H9 (cell line): ENCODE measurements around the gene URI1. TPM values are rescaled to one million over a fixed set of nuclear protein-coding genes. Genes with fewer than 3 reads are reported as not detected.

Source experiments
- DNase-seq: peaks from one replicate; pipeline ENCODE4 v3.0.0-alpha.2; 2017
- H2AFZ ChIP-seq: one replicate; pipeline ENCODE4 v1.6.1; 2013; ENCODE audit warnings: mild to moderate bottlenecking, low read length, control low read depth, moderate library complexity
- H2AK5ac ChIP-seq: 2 replicates; pipeline ENCODE4 v1.6.1; 2013; ENCODE audit warnings: low read length, control low read depth, mixed read lengths; ENCODE audit not compliant: insufficient read length
- H2BK120ac ChIP-seq: one replicate; pipeline ENCODE4 v1.6.1; 2013; ENCODE audit warnings: low read depth, mild to moderate bottlenecking, low read length, control low read depth, inconsistent platforms; ENCODE audit not compliant: poor library complexity, severe bottlenecking
- H2BK12ac ChIP-seq: 2 replicates; pipeline ENCODE4 v1.6.1; 2013; ENCODE audit warnings: low read length, control low read depth, mixed read lengths, low read depth; ENCODE audit not compliant: insufficient read length
- H2BK15ac ChIP-seq: 2 replicates; pipeline ENCODE4 v1.6.1; 2013; ENCODE audit warnings: low read depth, low read length, control low read depth
- H2BK20ac ChIP-seq: one replicate; pipeline ENCODE4 v1.6.1; 2013; ENCODE audit warnings: low read depth, mild to moderate bottlenecking, low read length, control low read depth, inconsistent platforms; ENCODE audit not compliant: poor library complexity, severe bottlenecking
- H2BK5ac ChIP-seq: 2 replicates; pipeline ENCODE4 v1.6.1; 2013; ENCODE audit warnings: low read length, control low read depth, mixed read lengths; ENCODE audit not compliant: insufficient read length
- H3K14ac ChIP-seq: 2 replicates; pipeline ENCODE4 v1.6.1; 2013; ENCODE audit warnings: low read length, control low read depth; ENCODE audit not compliant: insufficient read depth
- H3K18ac ChIP-seq: 2 replicates; pipeline ENCODE4 v1.6.1; 2013; ENCODE audit warnings: low read depth, mild to moderate bottlenecking, mixed read lengths, low read length, control low read depth; ENCODE audit not compliant: insufficient read length
- H3K23ac ChIP-seq: 2 replicates; pipeline ENCODE4 v1.6.1; 2013; ENCODE audit warnings: low read length, control low read depth, mixed read lengths, low read depth; ENCODE audit not compliant: insufficient read length
- H3K23me2 ChIP-seq: 2 replicates; pipeline ENCODE4 v1.6.1; 2013; ENCODE audit warnings: low read depth, mild to moderate bottlenecking, mixed read lengths, low read length, control low read depth; ENCODE audit not compliant: insufficient read length, poor library complexity, severe bottlenecking
- H3K27ac ChIP-seq: 2 replicates; pipeline ENCODE4 v1.5.1; 2013; ENCODE audit warnings: low read length, control low read depth, mixed read lengths, low read depth; ENCODE audit not compliant: insufficient read length
- H3K27me3 ChIP-seq: 2 replicates; pipeline ENCODE4 v1.6.1; 2013; ENCODE audit warnings: low read length, control low read depth, inconsistent platforms; ENCODE audit not compliant: insufficient read depth
- H3K4ac ChIP-seq: 2 replicates; pipeline ENCODE4 v1.6.1; 2013; ENCODE audit warnings: low read depth, mild to moderate bottlenecking, control low read depth, inconsistent platforms, low read length, moderate library complexity
- H3K4me1 ChIP-seq: 2 replicates; pipeline ENCODE4 v1.6.1; 2013; ENCODE audit warnings: low read length, control low read depth, inconsistent platforms; ENCODE audit not compliant: insufficient read depth
- H3K4me2 ChIP-seq: 2 replicates; pipeline ENCODE4 v1.6.1; 2013; ENCODE audit warnings: low read length, control low read depth, mixed read lengths; ENCODE audit not compliant: insufficient read length, insufficient read depth
- H3K56ac ChIP-seq: 2 replicates; pipeline ENCODE4 v1.6.1; 2013; ENCODE audit warnings: low read depth, mild to moderate bottlenecking, mixed read lengths, low read length, control low read depth; ENCODE audit not compliant: insufficient read length
- H3K79me1 ChIP-seq: 2 replicates; pipeline ENCODE4 v1.6.1; 2013; ENCODE audit warnings: low read depth, mild to moderate bottlenecking, moderate library complexity, low read length, control low read depth, inconsistent platforms; ENCODE audit not compliant: insufficient read depth, poor library complexity, severe bottlenecking
- H3K79me2 ChIP-seq: 2 replicates; pipeline ENCODE4 v1.6.1; 2013; ENCODE audit warnings: low read length, control low read depth, inconsistent platforms; ENCODE audit not compliant: insufficient read depth
- H3K9ac ChIP-seq: 2 replicates; pipeline ENCODE4 v1.6.1; 2013; ENCODE audit warnings: low read length, control low read depth, mixed read lengths; ENCODE audit not compliant: insufficient read length; ENCODE audit errors: extremely low read depth
- H3K9me3 ChIP-seq: one replicate; pipeline ENCODE4 v1.6.1; 2013; ENCODE audit warnings: low read depth, low read length, inconsistent platforms; ENCODE audit not compliant: control insufficient read depth
- H3T11ph ChIP-seq: one replicate; pipeline ENCODE4 v1.6.1; 2013; ENCODE audit warnings: mild to moderate bottlenecking, low read length, control low read depth, inconsistent platforms
- H4K20me1 ChIP-seq: one replicate; pipeline ENCODE4 v1.6.1; 2013; ENCODE audit not compliant: control insufficient read depth, insufficient read length, insufficient read depth
- H4K5ac ChIP-seq: 2 replicates; pipeline ENCODE4 v1.6.1; 2013; ENCODE audit warnings: low read depth, mild to moderate bottlenecking, mixed read lengths, low read length, control low read depth; ENCODE audit not compliant: insufficient read length
- H4K8ac ChIP-seq: replicated peaks from 2 replicates; pipeline ENCODE4 v1.6.1; 2013; ENCODE audit warnings: low read length, control low read depth, mixed read lengths, low read depth; ENCODE audit not compliant: insufficient read length
- H4K91ac ChIP-seq: 2 replicates; pipeline ENCODE4 v1.6.1; 2013; ENCODE audit warnings: low read depth, mild to moderate bottlenecking, moderate library complexity, mixed read lengths, low read length, control low read depth; ENCODE audit not compliant: insufficient read length
- H3K27ac Mint-ChIP-seq, 3 experiments: 2 replicates in 2 of 3; 3 replicates in 1 of 3; pipeline ENCODE4 v1.8.0; 2020 to 2021; ENCODE audit warnings: mixed read lengths in 3 of 3, mild to moderate bottlenecking in 1 of 3, moderate library complexity in 1 of 3
- H3K27me3 Mint-ChIP-seq: 2 replicates; pipeline ENCODE4 v1.8.0; 2021; ENCODE audit warnings: low read depth, mild to moderate bottlenecking, moderate library complexity, mixed read lengths
- H3K36me3 Mint-ChIP-seq, 3 experiments: 2 replicates in 2 of 3; 3 replicates in 1 of 3; pipeline ENCODE4 v1.8.0; 2020 to 2021; ENCODE audit warnings: low read depth in 3 of 3, mixed read lengths in 3 of 3; ENCODE audit not compliant: insufficient read depth in 1 of 3
- H3K4me1 Mint-ChIP-seq, 2 experiments: 2 replicates each; pipeline ENCODE4 v1.8.0; 2020; ENCODE audit warnings: mixed read lengths in 2 of 2
- H3K4me3 Mint-ChIP-seq, 2 experiments: 2 replicates in 1 of 2; 3 replicates in 1 of 2; pipeline ENCODE4 v1.8.0; 2020 to 2021; ENCODE audit warnings: mild to moderate bottlenecking in 2 of 2, mixed read lengths in 2 of 2, moderate library complexity in 1 of 2
- H3K9me3 Mint-ChIP-seq, 2 experiments: 2 replicates in 1 of 2; 3 replicates in 1 of 2; pipeline ENCODE4 v1.8.0; 2020; ENCODE audit warnings: mild to moderate bottlenecking in 2 of 2, mixed read lengths in 2 of 2, moderate library complexity in 1 of 2
- WGBS: extraction: QIAGEN DNeasy Blood & Tissue Kit; methylation state at CpG from one replicate; pipeline ENCODE4 v1.1.7; 2013; ENCODE audit warnings: missing lambda C conversion rate, low lambda C conversion rate, mixed read lengths; ENCODE audit not compliant: insufficient read length; ENCODE audit errors: extremely low coverage; 5-methylcytosine and 5-hydroxymethylcytosine counted together
- total RNA-seq: library from RNA; stranded (reverse); gene quantifications from 2 replicates; pipeline ENCODE4 v1.2.1, GENCODE V29; 2021
- TF ChIP-seq, protein P1 (sequence below): fragments of 200-600 bp; sonication (generic); conservative IDR thresholded peaks from 3 replicates; pipeline ENCODE4 v1.8.0; 2021; ENCODE audit warnings: antibody characterized with exemption, mild to moderate bottlenecking

Gene URI1
- total RNA-seq, 1 experiment from 2014 or later: 54.3 TPM

DNA sequence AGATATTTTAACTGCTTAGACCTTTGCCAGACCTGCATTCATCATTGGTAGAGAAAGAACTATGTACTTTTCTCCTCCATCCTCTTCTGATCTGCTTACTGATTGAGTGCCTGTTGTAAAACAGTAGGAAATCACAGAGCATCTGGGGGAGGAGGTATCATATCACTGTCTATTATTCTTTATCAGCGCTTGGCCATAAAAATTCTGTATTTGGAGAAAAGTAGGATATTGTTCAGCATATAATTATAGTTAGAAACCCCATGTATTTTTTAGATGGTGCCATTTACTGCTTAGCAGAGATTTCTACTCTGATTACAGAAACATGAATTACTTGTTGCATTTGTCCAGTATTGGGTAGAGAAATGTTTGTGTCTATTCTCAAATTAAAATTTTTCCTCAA lies 62.4 kb downstream of the URI1 start:
- Histone ChIP-seq H3K79me1 (peaks cover 3% of the 10 kb centered on the region), H2BK20ac (no peak overlapping the region), H3K9ac (no peak overlapping the region), H3K79me2 (no peaks in the 10 kb centered on the region; the same call in 1 of the 2 replicates), H3K18ac (no peak overlapping the region), H3K23ac (no peak overlapping the region), H2AK5ac (no peak overlapping the region), H2BK15ac (no peak overlapping the region), H4K5ac (no peak overlapping the region), H3K14ac (no peak overlapping the region), H3K27me3 (no peaks in the 10 kb centered on the region), H2AFZ (no peak overlapping the region), H3T11ph (no peak overlapping the region), H2BK5ac (no peak overlapping the region), H3K56ac (no peak overlapping the region), H4K20me1 (no peaks in the 10 kb centered on the region), H4K8ac (no peak overlapping the region), H2BK12ac (no peak overlapping the region), H3K27ac (no peak overlapping the region), H4K91ac (no peak overlapping the region), H3K23me2 (no peaks in the 10 kb centered on the region), H3K4me2 (no peak overlapping the region), H3K4ac (no peak overlapping the region), H2BK120ac (no peak overlapping the region), H3K4me1 (no peaks in the 10 kb centered on the region), H3K9me3 (no peaks in the 10 kb centered on the region)
- Mint-ChIP-seq H3K4me1 (peaks cover 5 to 11% of the 10 kb centered on the region in 2 experiments; a peak in 1 of 4 replicates), H3K4me3 (no peak overlapping the region), H3K9me3 (peaks cover 2 to 8% of the 10 kb centered on the region in 2 experiments; a peak in 4 of 5 replicates), H3K36me3 (peaks cover 11 to 36% (median 27%) of the 10 kb centered on the region in 3 experiments; a peak in 6 of 7 replicates), H3K27me3 (no peaks in the 10 kb centered on the region), H3K27ac (no peak overlapping the region)
- DNase-seq: no peak
- WGBS: no CpG with 5 or more reads among the region's 1 CpG
- TF ChIP-seq, protein P1, sequence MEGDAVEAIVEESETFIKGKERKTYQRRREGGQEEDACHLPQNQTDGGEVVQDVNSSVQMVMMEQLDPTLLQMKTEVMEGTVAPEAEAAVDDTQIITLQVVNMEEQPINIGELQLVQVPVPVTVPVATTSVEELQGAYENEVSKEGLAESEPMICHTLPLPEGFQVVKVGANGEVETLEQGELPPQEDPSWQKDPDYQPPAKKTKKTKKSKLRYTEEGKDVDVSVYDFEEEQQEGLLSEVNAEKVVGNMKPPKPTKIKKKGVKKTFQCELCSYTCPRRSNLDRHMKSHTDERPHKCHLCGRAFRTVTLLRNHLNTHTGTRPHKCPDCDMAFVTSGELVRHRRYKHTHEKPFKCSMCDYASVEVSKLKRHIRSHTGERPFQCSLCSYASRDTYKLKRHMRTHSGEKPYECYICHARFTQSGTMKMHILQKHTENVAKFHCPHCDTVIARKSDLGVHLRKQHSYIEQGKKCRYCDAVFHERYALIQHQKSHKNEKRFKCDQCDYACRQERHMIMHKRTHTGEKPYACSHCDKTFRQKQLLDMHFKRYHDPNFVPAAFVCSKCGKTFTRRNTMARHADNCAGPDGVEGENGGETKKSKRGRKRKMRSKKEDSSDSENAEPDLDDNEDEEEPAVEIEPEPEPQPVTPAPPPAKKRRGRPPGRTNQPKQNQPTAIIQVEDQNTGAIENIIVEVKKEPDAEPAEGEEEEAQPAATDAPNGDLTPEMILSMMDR: no peak
